ENCODE data around the gene SLC2A9.

DNA sequence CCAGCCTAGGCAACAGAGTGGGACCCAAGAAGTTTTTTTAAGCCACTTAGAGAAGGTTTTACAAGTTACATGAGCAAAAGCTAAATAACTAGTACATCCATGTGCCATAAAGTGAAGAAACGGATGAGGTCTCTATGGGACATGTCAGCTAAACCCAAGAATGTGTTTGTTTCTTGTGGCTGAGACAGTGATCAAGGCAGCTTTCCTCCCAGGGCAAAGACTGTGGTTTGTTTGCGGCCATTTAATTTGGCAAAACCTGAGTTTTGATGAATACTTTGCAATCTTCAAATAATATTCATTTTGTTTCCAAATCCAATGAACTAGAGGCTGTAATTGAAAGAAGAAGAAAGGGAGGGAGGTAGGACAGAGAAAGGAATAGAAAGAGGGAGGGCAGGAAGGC, 44.9 kb upstream of the SLC2A9 start:
- no peak for TF ChIP-seq TAF1 (IDR thresholded peaks at IDR 0.05; ENCODE audit: borderline replicate concordance, insufficient read depth, low read length)
- TF ChIP-seq SIN3A (IDR thresholded peaks at IDR 0.05; ENCODE audit: borderline replicate concordance, insufficient read depth, low read length), result no peak
- TF ChIP-seq POLR2AphosphoS5 (IDR thresholded peaks at IDR 0.05; ENCODE audit: low read depth, low read length), result no peak
- TF ChIP-seq, protein P1, sequence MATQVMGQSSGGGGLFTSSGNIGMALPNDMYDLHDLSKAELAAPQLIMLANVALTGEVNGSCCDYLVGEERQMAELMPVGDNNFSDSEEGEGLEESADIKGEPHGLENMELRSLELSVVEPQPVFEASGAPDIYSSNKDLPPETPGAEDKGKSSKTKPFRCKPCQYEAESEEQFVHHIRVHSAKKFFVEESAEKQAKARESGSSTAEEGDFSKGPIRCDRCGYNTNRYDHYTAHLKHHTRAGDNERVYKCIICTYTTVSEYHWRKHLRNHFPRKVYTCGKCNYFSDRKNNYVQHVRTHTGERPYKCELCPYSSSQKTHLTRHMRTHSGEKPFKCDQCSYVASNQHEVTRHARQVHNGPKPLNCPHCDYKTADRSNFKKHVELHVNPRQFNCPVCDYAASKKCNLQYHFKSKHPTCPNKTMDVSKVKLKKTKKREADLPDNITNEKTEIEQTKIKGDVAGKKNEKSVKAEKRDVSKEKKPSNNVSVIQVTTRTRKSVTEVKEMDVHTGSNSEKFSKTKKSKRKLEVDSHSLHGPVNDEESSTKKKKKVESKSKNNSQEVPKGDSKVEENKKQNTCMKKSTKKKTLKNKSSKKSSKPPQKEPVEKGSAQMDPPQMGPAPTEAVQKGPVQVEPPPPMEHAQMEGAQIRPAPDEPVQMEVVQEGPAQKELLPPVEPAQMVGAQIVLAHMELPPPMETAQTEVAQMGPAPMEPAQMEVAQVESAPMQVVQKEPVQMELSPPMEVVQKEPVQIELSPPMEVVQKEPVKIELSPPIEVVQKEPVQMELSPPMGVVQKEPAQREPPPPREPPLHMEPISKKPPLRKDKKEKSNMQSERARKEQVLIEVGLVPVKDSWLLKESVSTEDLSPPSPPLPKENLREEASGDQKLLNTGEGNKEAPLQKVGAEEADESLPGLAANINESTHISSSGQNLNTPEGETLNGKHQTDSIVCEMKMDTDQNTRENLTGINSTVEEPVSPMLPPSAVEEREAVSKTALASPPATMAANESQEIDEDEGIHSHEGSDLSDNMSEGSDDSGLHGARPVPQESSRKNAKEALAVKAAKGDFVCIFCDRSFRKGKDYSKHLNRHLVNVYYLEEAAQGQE (IDR thresholded peaks at IDR 0.05; ENCODE audit: insufficient read depth in 1 of 2, low read depth in 2 of 2, low read length in 2 of 2), result no peak
